Endothelial cell of umbilical vein (primary cell): ENCODE results near the gene SON.

Experiments
- EZH2 ChIP-seq: IDR thresholded peaks from 2 replicates; pipeline ENCODE4 v1.6.1; 2012; ENCODE audit warnings: borderline replicate concordance, low read depth, mild to moderate bottlenecking, moderate library complexity, low read length, inconsistent platforms; ENCODE audit not compliant: severe bottlenecking
- POLR2AphosphoS5 ChIP-seq: IDR thresholded peaks from 2 replicates; pipeline ENCODE4 v1.6.1; 2012; ENCODE audit warnings: low read depth, mild to moderate bottlenecking, control low read depth, low read length, moderate library complexity; ENCODE audit not compliant: insufficient read depth

GRCh38 chr21:33496345-33496744 is 46.5 kb upstream of the SON start:
- TF ChIP-seq POLR2AphosphoS5, result no peak
- no peak for TF ChIP-seq EZH2
